Adrenal gland (tissue), 12 donors: ENCODE results near the gene ARAP1. TPM values are rescaled to one million over a fixed set of nuclear protein-coding genes. Genes with fewer than 3 reads are reported as not detected.
"Not testable (repeated sequence)": the region's sequence is repeated elsewhere in the genome, so short reads cannot be mapped to it uniquely, and the experiment has no call there.

Experiments
- DNase-seq, 7 donors: peaks; one replicate each; pipeline ENCODE4 v3.0.0-alpha.2; 2019 to 2020
- H3K27ac ChIP-seq, 5 donors: fragments of 200-600 bp; sonication (generic) in 4 of 5; 1 replicate in 3 of 5; 2 replicates in 2 of 5; pipeline versions ENCODE4 v1.5.1 to v1.8.0; 2016 to 2020; ENCODE audit warnings: mild to moderate bottlenecking in 1 of 5
- H3K27me3 ChIP-seq: fragments of 200-600 bp; 2 replicates; pipeline ENCODE4 v1.8.0; 2021
- H3K36me3 ChIP-seq, 2 donors: fragments of 200-600 bp; replicated peaks in 1 of 2; 1 replicate in 1 of 2; 2 replicates in 1 of 2; pipeline versions ENCODE4 v1.5.1 to v1.8.0; 2018 to 2022
- H3K4me1 ChIP-seq, 2 donors: fragments of 200-600 bp; replicated peaks in 1 of 2; 1 replicate in 1 of 2; 2 replicates in 1 of 2; pipeline versions ENCODE4 v1.5.1 to v1.8.0; 2018 to 2021
- H3K4me3 ChIP-seq, 4 donors: fragments of 200-600 bp; sonication (generic) in 3 of 4; one replicate each; pipeline ENCODE4 v1.5.1; 2016 to 2018
- H3K9me3 ChIP-seq, 3 donors: fragments of 200-600 bp; sonication (generic) in 1 of 3; replicated peaks in 1 of 3; 1 replicate in 2 of 3; 2 replicates in 1 of 3; pipeline versions ENCODE4 v1.5.1 to v1.8.0; 2016 to 2021
- POLR2A ChIP-seq, 2 donors: fragments of 450-650 bp; IDR thresholded peaks; one replicate each; pipeline ENCODE4 v1.6.1; 2017; ENCODE audit warnings: antibody characterized with exemption in 2 of 2, mild to moderate bottlenecking in 2 of 2, moderate library complexity in 1 of 2
- WGBS, 4 donors: extraction: QIAGEN DNeasy Blood & Tissue Kit in 2 of 4; methylation state at CpG; one replicate each; pipeline versions ENCODE4 v1.1.5 to v1.1.7; 2013 to 2017; 5-methylcytosine and 5-hydroxymethylcytosine counted together
- intact Hi-C, 2 donors: fragments of 100-400 bp; cut with DNase I; formaldehyde crosslinking; loops; one replicate each; pipeline versions ENCODE4 v1.14.1 to v1.15.0; 2022 to 2023
- polyA plus RNA-seq, 3 donors: library from polyadenylated mRNA; stranded (reverse); fragments of 200-250 nt in 2 of 3; fragments of 350-450 nt in 1 of 3; fragmentation: Illumina TruSeq in 1 of 3; extraction: RNeasy Lipid Tissue Mini Kit (QIAGEN cat#74804) in 1 of 3; gene quantifications; one replicate each; pipeline ENCODE4 v1.2.3, GENCODE V29; 2013 to 2014
- total RNA-seq, 9 donors: library from RNA; depleted of rRNA in 4 of 9; stranded (reverse); fragments of >200 nt in 4 of 9; fragments of 120-200 nt in 1 of 9; fragmentation: NEBNext Ultra II Directional in 1 of 9; extraction: Animal tissue kit (Norgen Biotek cat#: 25700) in 1 of 9; gene quantifications; one replicate each; pipeline versions ENCODE4 v1.1.0 to v1.2.4, GENCODE V29; 2013 to 2023
- TF ChIP-seq, protein P1 (sequence below), 6 experiments: fragments of 450-650 bp in 4 of 6; fragments of 200-600 bp in 2 of 6; sonication (generic) in 1 of 6; IDR thresholded peaks; 1 replicate in 5 of 6; 2 replicates in 1 of 6; pipeline versions ENCODE4 v1.5.1 to v1.8.0; 2016 to 2021; ENCODE audit warnings: antibody characterized with exemption in 6 of 6, mild to moderate bottlenecking in 2 of 6, moderate library complexity in 1 of 6
- donor health status: healthy with polysubstance abuse.
- donor health status: Bipolar disorder and iron deficiency.
- donor health status: DM: yes; HTN: yes; CAD: no.
- donor health status: DM: no; HTN: no; CAD: no.
- donor health status: DM: no; HTN: no; CAD: no.
- donor health status: DM: yes; HTN: yes; CAD: no.

Gene ARAP1
- total and polyA plus RNA-seq, 12 donors: 30.0 to 217 (median 149) TPM

DNA sequence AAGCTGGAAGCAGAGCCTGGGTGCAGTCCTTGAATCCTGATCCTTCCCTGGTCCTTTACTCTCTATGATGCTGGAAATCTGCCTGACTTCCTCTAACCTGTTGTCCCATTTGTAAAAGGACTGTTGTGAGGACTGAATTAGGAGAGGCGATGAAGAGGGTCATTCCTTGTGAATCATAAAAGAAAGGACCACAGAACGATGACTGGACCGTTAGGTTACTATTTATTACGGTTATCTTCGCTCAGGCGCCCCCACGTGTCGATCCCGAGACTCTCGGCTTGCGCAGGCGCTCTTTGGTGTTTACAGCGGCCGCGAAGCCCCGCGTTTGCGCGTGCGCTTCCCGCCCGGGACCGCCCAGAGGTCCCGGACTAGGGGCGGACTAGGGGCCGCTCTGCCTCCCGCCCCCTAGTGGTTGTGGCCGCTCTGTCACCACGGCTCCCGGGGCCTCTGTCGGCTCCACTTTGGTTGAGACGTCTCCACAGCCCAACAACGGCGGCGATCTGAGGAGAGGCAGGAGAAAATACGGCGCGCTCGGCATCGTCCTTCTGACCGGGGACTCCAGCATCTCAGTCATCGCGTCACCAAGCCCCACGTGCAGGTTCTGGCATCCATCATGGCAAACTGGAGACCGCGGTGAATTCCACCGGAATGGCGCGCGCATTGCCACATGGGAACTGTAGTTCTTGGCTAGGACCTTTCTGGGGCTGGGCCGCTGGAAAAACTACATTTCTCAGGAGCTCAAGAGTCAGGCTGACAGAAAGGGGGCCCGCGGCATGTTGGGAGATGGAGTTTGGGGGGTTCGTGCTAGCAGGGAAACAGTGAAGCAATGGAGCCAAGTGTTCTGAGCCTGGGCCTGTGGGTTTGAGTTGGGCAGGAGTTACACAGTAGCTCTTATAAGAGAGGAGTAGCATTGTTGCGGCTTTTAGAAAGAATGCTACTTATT is 41.5 kb upstream of the ARAP1 start, which contains the start of gene STARD10:
Gene STARD10, minus strand, starts transcription at position 623 of the 943 bp plus-strand sequence. CDS start 12,866 bp downstream, outside the sequence.
- Histone ChIP-seq H3K4me3 (peak within 1 kb of the TSS in 2 of 4 donors; percentile 44 to 49), H3K4me1 (peaks cover 13 to 16% of the 10 kb centered on the region in 2 donors), H3K27ac (peak within 1 kb of the TSS; percentile 68 to 91 (median 81)), H3K27me3 (no peaks in the 10 kb centered on the region), H3K36me3 (no peaks in the 10 kb centered on the region), H3K9me3 (no peaks in the 10 kb centered on the region)
- DNase-seq: peak; percentile 94 to 98 (median 97)
- intact Hi-C loops: no loop called here
- WGBS, 4 donors: 2% methylated on average over 39 to 55 of the region's 55 CpGs
- TF ChIP-seq, protein P1, sequence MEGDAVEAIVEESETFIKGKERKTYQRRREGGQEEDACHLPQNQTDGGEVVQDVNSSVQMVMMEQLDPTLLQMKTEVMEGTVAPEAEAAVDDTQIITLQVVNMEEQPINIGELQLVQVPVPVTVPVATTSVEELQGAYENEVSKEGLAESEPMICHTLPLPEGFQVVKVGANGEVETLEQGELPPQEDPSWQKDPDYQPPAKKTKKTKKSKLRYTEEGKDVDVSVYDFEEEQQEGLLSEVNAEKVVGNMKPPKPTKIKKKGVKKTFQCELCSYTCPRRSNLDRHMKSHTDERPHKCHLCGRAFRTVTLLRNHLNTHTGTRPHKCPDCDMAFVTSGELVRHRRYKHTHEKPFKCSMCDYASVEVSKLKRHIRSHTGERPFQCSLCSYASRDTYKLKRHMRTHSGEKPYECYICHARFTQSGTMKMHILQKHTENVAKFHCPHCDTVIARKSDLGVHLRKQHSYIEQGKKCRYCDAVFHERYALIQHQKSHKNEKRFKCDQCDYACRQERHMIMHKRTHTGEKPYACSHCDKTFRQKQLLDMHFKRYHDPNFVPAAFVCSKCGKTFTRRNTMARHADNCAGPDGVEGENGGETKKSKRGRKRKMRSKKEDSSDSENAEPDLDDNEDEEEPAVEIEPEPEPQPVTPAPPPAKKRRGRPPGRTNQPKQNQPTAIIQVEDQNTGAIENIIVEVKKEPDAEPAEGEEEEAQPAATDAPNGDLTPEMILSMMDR (IDR thresholded peaks at IDR 0.05): peak; percentile 94 to 100 (median 98)
- peak; percentile 16 to 70 for TF ChIP-seq POLR2A (IDR thresholded peaks at IDR 0.05)

DNA sequence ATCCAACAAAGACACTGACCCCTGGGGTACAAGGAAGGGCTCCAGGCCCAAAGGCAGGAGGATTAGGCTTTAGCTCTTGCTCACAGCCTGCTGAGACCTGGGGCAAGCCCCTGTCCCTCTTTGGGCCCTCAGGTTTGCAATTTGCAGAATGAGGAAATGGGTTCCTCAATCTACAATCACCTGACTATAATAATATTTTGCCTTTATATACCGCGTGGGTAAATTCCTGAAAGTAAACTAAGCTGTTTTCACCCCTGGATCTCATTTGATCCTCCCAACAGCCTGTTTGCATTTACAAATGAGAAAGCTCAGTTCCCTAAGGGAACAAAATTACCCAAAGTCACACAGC is 40.8 kb upstream of the ARAP1 start:
- Histone ChIP-seq H3K4me1 (peaks cover 13 to 16% of the 10 kb centered on the region in 2 donors), H3K27me3 (no peaks in the 10 kb centered on the region), H3K4me3 (peak overlapping the region in 1 of 4 donors; percentile 49), H3K36me3 (no peaks in the 10 kb centered on the region), H3K9me3 (no peaks in the 10 kb centered on the region), H3K27ac (peak overlapping the region; percentile 59 to 91 (median 81))
- DNase-seq: no peak
- TF ChIP-seq, protein P1 (IDR thresholded peaks at IDR 0.05): no peak
- no peak for TF ChIP-seq POLR2A (IDR thresholded peaks at IDR 0.05)
- 73 to 79% (median 75%) methylated on average over 2 of the region's 2 CpGs for WGBS, 4 donors
- intact Hi-C loops: no loop called here

DNA sequence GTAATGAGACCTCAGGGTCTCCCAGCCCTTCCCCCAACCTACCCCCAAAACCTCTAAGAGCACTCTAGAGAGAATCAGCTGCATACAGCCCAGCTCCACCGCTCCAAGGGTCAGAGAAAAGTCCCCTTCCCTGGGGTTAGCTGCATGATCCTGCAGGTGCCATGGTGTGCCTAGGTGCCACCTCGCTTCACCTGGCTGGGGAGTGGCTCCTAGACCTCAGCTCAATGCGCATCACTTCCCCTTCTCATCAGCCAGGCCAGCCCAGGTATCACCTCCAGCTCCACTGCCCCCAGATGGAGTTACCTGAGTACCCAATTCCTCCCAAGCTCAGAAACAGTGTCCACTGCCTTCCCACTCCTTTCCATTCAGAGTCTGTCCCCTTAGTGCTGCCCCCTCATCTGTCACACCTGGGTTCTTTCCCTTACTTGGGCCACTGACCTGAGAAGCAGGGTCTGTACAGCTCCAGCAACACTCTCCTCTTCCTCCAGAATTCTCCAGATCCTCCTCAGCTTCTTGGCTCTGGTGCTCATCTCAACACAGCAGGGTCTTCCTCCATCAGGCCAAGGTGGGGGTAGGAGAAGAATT is 40.3 kb upstream of the ARAP1 start:
- TF ChIP-seq, protein P1 (IDR thresholded peaks at IDR 0.05): no peak
- no peak for TF ChIP-seq POLR2A (IDR thresholded peaks at IDR 0.05)
- intact Hi-C loops: no loop called here
- Histone ChIP-seq H3K27ac (peak overlapping the region in 3 of 5 donors; percentile 81 to 91 (median 85)), H3K4me1 (peaks cover 13 to 16% of the 10 kb centered on the region in 2 donors), H3K36me3 (no peaks in the 10 kb centered on the region), H3K27me3 (no peaks in the 10 kb centered on the region), H3K9me3 (no peaks in the 10 kb centered on the region), H3K4me3 (no peak overlapping the region)
- WGBS, 4 donors: 80 to 100% (median 95%) methylated on average over 1 to 3 of the region's 3 CpGs
- no peak for DNase-seq

DNA sequence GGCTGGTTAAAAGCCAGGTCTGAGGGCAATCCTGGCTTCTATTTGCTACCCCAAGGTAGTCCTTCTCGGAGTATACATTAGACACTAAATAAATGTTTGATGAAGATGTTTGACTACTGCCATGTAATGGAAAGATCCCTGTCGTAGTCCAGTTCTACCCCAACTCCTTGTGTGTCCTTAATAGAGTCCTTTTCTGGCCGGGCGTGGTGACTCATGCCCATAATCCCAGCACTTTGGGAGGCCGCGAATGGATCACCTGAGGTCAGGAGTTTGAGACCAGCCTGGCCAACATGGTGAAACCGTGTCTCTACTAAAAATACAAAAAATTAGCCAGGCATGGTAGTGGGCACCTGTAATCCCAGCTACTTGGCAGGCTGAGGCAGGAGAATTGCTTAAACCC is 39.0 kb upstream of the ARAP1 start:
- WGBS, 4 donors: 79 to 90% (median 80%) methylated on average over 3 to 7 of the region's 7 CpGs
- DNase-seq, H3K36me3 ChIP-seq, H3K27ac ChIP-seq, H3K27me3 ChIP-seq, H3K4me3 ChIP-seq, H3K9me3 ChIP-seq, intact Hi-C loops: not testable (repeated sequence)
- H3K4me1 ChIP-seq: peaks cover 13 to 19% of the 10 kb centered on the region in 2 donors
